Measurements from ENCODE around the gene ALKBH8.
"Not testable (repeated sequence)": the region's sequence is repeated elsewhere in the genome, so short reads cannot be mapped to it uniquely, and the experiment has no call there.

ALKBH8 gene

DNA sequence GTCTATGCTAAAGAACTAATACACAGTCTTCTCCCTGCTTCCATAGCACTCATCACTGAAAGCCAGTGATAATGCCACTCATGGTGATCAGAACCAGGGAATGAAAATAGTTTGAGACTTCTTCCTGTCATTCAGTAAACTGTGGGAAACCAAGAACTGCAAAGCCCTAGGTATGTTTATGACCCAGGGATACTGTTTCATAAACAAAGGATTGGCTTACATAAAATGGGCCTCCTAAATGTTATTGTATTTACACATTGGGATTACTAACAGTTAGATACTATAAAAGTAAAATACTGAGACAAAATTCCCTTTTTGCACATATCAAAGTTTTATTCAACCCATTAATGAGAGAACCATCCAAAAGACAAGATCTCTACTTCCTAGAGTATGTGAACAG is 86.6 kb downstream of the ALKBH8 start:
- TF ChIP-seq CTCF (IDR thresholded peaks at IDR 0.05; ENCODE audit: borderline replicate concordance, insufficient read depth, low read depth, low read length): no peak
- H3K4me3 ChIP-seq (ENCODE audit: low read depth, low read length): no peak overlapping the region

DNA sequence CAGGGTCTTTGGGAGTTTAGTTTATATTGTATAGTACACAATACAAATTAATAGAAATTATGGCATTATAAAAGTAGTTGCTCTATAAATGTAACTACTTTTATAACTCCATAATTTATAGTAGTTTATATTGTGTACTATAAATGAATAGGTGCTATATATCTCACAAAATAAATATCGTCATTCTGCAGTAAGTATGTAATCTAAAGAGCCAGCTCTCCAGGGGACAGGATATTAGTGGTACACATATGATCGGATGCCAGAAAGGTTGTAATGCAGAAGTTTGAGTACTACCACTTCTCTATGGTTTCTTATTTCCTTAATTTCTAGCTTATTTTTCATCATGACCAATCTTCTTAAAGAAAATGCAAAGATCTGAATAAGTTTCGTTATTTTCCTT is 87.7 kb downstream of the ALKBH8 start:
- H3K4me3 ChIP-seq (ENCODE audit: low read depth, low read length): no peak overlapping the region
- TF ChIP-seq CTCF (IDR thresholded peaks at IDR 0.05; ENCODE audit: borderline replicate concordance, insufficient read depth, low read depth, low read length): no peak

GRCh38 chr11:107473792-107474191 is 91.7 kb downstream of the ALKBH8 start:
- no peak overlapping the region for H3K4me3 ChIP-seq (ENCODE audit: low read depth, low read length)
- no peak for TF ChIP-seq CTCF (IDR thresholded peaks at IDR 0.05; ENCODE audit: borderline replicate concordance, insufficient read depth, low read depth, low read length)

GRCh38 chr11:107472966-107473365 is 92.6 kb downstream of the ALKBH8 start:
- H3K4me3 ChIP-seq (ENCODE audit: low read depth, low read length): no peak overlapping the region
- no peak for TF ChIP-seq CTCF (IDR thresholded peaks at IDR 0.05; ENCODE audit: borderline replicate concordance, insufficient read depth, low read depth, low read length)

DNA sequence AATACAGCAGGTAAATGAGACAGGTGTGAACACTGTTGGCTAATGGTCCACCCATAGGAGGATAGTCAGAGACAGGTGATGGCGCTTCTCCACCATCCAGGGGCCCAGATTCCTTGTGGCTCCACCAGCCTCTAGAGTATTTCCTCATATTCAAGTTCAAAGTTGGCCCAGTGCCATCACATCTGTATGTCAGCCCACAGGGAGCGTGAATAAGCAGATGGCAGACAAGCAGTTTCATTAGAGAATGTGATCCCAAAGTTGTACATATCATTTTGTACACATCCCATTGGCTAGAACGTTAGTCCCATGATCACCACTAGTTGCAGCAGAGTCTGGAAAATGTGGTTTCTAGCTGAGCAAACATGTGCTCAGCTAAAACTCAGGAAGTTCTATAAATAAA is 96.9 kb downstream of the ALKBH8 start:
- no peak for TF ChIP-seq CTCF (IDR thresholded peaks at IDR 0.05; ENCODE audit: borderline replicate concordance, insufficient read depth, low read depth, low read length)
- H3K4me3 ChIP-seq (ENCODE audit: low read depth, low read length): no peak overlapping the region

DNA sequence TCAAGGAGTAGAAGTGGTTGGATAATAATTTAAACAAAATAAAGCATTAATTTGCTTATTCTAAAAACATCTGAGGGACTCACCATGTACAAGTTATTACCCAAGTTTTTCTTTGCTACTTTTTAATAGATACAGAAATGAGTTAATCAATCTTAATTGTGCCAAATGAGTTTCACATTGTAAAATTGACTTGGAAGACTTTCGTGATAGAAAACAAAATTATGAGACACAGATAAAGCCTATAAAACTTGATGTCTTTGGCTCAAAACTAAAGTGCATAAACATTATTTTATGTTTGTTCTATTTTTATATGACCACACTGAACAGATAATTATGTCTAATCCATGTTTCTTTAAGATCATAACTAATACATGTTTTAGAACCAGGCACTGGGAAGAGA is 97.8 kb downstream of the ALKBH8 start:
- no peak for TF ChIP-seq CTCF (IDR thresholded peaks at IDR 0.05; ENCODE audit: borderline replicate concordance, insufficient read depth, low read depth, low read length)
- no peak overlapping the region for H3K4me3 ChIP-seq (ENCODE audit: low read depth, low read length)

GRCh38 chr11:107466275-107466866 is 99.2 kb downstream of the ALKBH8 start:
- not testable (repeated sequence) for H3K4me3 ChIP-seq (ENCODE audit: low read depth, low read length)
